Panc1 (cell line): ENCODE results near the gene GLIS1. TPM values are rescaled to one million over a fixed set of nuclear protein-coding genes. Genes with fewer than 3 reads are reported as not detected.

Experiments used
- ATAC-seq: fragments of 200-7000 bp; cut with Tn5 transposase; 2 replicates; pipeline ENCODE4 v1.9.1; 2020; ENCODE audit warnings: mild to moderate bottlenecking, moderate library complexity
- BruUV-seq: library from RNA; stranded (reverse); fragments of 400-500 nt; replicated peaks from 2 replicates; lab custom pipeline; 2021; lab: Mats Ljungman, UMichigan
- CTCF ChIA-PET: fragments of 300-600 bp; sonication (Branson Sonifier 250); formaldehyde crosslinking; loops from one replicate; lab custom pipeline; 2022; ENCODE audit warnings: antibody characterized with exemption; lab: Charles Lee
- POLR2A ChIA-PET: fragments of 300-600 bp; sonication (Branson Sonifier 250); formaldehyde crosslinking; loops from one replicate; lab custom pipeline; 2022; ENCODE audit warnings: antibody characterized with exemption; lab: Charles Lee
- DNase-seq: peaks from one replicate; pipeline ENCODE4 v3.0.0-alpha.2; 2010; ENCODE audit warnings: low read depth, low spot score
- H3K27ac ChIP-seq: 2 replicates; pipeline ENCODE4 v1.5.1; 2011; ENCODE audit warnings: mild to moderate bottlenecking, low read length, inconsistent platforms
- H3K27me3 ChIP-seq: fragments of 200-500 bp; sonication (Bioruptor generic); 2 replicates; pipeline ENCODE4 v1.6.0; 2014; ENCODE audit warnings: low read length, inconsistent platforms; ENCODE audit not compliant: control insufficient read depth, insufficient read depth
- H3K36me3 ChIP-seq: fragments of 200-500 bp; sonication (Bioruptor generic); 2 replicates; pipeline ENCODE4 v1.5.1; 2014; ENCODE audit warnings: inconsistent platforms, mild to moderate bottlenecking, low read length, moderate library complexity; ENCODE audit not compliant: control insufficient read depth, insufficient read depth
- H3K4me1 ChIP-seq: 2 replicates; pipeline ENCODE4 v1.5.1; 2011; ENCODE audit warnings: inconsistent platforms, mild to moderate bottlenecking, low read length, moderate library complexity; ENCODE audit not compliant: control insufficient read depth, insufficient read depth
- H3K4me3 ChIP-seq, 2 experiments: 2 replicates each; pipeline ENCODE4 v1.5.1; 2011 to 2012; ENCODE audit warnings: low read depth in 2 of 2, low read length in 2 of 2, mild to moderate bottlenecking in 2 of 2, inconsistent platforms in 1 of 2, moderate library complexity in 1 of 2
- H3K9me3 ChIP-seq: fragments of 200-500 bp; sonication (Bioruptor generic); 2 replicates; pipeline ENCODE4 v1.5.1; 2014; ENCODE audit warnings: low read depth, mild to moderate bottlenecking, inconsistent platforms, low read length, moderate library complexity; ENCODE audit not compliant: control insufficient read depth, insufficient read depth
- CTCF ChIP-seq: fragments of 450-650 bp; IDR thresholded peaks from 2 replicates; pipeline ENCODE4 v1.5.1; 2017; ENCODE audit warnings: mild to moderate bottlenecking
- POLR2AphosphoS5 ChIP-seq: IDR thresholded peaks from 2 replicates; pipeline ENCODE4 v1.6.1; 2012; ENCODE audit warnings: mild to moderate bottlenecking, low read depth, low read length, moderate library complexity
- REST ChIP-seq, 2 experiments: IDR thresholded peaks; 2 replicates each; pipeline ENCODE4 v1.6.1; 2011 to 2012; ENCODE audit warnings: low read depth in 2 of 2, control low read depth in 1 of 2, low read length in 1 of 2, mild to moderate bottlenecking in 1 of 2, moderate library complexity in 1 of 2; ENCODE audit not compliant: insufficient read depth in 1 of 2
- SIN3A ChIP-seq: IDR thresholded peaks from 2 replicates; pipeline ENCODE4 v1.6.1; 2012; ENCODE audit warnings: low read depth, mild to moderate bottlenecking, low read length, moderate library complexity, borderline replicate concordance; ENCODE audit not compliant: insufficient read depth
- TCF7L2 ChIP-seq: IDR thresholded peaks from 2 replicates; pipeline ENCODE4 v1.6.1; 2011; ENCODE audit warnings: mild to moderate bottlenecking, low read depth, low read length, inconsistent platforms
- in situ Hi-C: cut with HindIII; loops from 2 replicates; pipeline ENCODE4 v1.10.0; 2016; ENCODE audit warnings: low sequenced_read_pairs, low pct_unique_long_range_greater_than_20kb
- intact Hi-C: fragments of 100-400 bp; cut with micrococcal nuclease; formaldehyde crosslinking; loops from one replicate; pipeline ENCODE4 v1.10.0; 2022; ENCODE audit not compliant: unreplicated experiment
- total RNA-seq: library from RNA; stranded (reverse); gene quantifications from one replicate; pipeline ENCODE4 v1.2.1, GENCODE V29; 2021; ENCODE audit not compliant: unreplicated experiment

Gene GLIS1
- total RNA-seq, 1 experiment from 2014 or later = 0.28 TPM

GRCh38 chr1:53735261-53735660 lies 3.7 kb downstream of the GLIS1 start:
- ChIA-PET CTCF (no interaction called here), POLR2A (no interaction called here)
- DNase-seq = no peak
- no TSS peak for BruUV-seq
- Histone ChIP-seq H3K27me3 (peaks cover 14% of the 10 kb centered on the region), H3K4me3 (no peak overlapping the region), H3K36me3 (no peaks in the 10 kb centered on the region), H3K27ac (no peak overlapping the region), H3K9me3 (no peaks in the 10 kb centered on the region), H3K4me1 (peaks cover 6% of the 10 kb centered on the region; the same call in 1 of the 2 replicates)
- ATAC-seq = no peak
- in situ Hi-C loops (no loop called here), intact Hi-C loops (no loop called here)
- no peak for TF ChIP-seq SIN3A
- TF ChIP-seq REST (IDR thresholded peaks at IDR 0.05; ENCODE audit: insufficient read depth in 1 of 2, low read depth in 2 of 2, low read length in 1 of 2) = no peak
- no peak for TF ChIP-seq POLR2AphosphoS5
- TF ChIP-seq TCF7L2 = no peak
- TF ChIP-seq CTCF = no peak

DNA sequence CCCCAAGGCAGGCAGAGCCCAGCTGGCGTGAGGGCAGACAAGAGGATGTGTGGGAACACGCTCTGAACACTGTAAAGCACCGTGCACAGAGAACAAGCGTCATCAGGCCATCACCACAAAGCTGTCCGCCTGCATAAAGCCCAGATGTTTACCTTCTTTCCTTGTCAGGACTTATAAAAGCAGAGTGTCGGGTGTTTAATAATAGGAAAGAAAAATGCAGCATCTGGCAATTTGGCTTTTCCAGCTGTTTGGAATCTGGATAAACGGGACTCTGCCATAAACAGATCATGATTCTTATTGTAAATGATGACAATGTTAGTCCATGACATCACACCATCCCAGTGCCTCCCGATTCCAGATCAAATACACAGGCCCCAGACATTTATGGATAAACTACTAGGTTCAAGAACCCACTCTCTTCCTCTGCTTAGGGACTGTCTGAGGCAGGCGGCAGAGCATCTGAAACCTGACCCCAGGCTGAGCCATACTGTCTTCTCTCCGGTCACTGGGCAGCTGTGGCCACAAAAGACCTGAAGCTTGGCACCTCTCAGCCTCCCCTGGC lies 4.2 kb downstream of the GLIS1 start:
- Histone ChIP-seq H3K9me3 (no peaks in the 10 kb centered on the region), H3K36me3 (no peaks in the 10 kb centered on the region), H3K27ac (no peak overlapping the region), H3K27me3 (peaks cover 14% of the 10 kb centered on the region), H3K4me3 (no peak overlapping the region), H3K4me1 (peaks cover 6% of the 10 kb centered on the region; the same call in 1 of the 2 replicates)
- ATAC-seq (no peak), DNase-seq (no peak)
- POLR2A ChIA-PET = no interaction called here
- in situ Hi-C loops = no loop called here
- no TSS peak for BruUV-seq
- intact Hi-C loops = no loop called here
- CTCF ChIA-PET = no interaction called here
- no peak for TF ChIP-seq REST (IDR thresholded peaks at IDR 0.05; ENCODE audit: insufficient read depth in 1 of 2, low read depth in 2 of 2, low read length in 1 of 2)
- no peak for TF ChIP-seq TCF7L2
- no peak for TF ChIP-seq CTCF
- no peak for TF ChIP-seq SIN3A
- TF ChIP-seq POLR2AphosphoS5 = no peak
